ENCODE results near the gene CNTNAP4.

DNA sequence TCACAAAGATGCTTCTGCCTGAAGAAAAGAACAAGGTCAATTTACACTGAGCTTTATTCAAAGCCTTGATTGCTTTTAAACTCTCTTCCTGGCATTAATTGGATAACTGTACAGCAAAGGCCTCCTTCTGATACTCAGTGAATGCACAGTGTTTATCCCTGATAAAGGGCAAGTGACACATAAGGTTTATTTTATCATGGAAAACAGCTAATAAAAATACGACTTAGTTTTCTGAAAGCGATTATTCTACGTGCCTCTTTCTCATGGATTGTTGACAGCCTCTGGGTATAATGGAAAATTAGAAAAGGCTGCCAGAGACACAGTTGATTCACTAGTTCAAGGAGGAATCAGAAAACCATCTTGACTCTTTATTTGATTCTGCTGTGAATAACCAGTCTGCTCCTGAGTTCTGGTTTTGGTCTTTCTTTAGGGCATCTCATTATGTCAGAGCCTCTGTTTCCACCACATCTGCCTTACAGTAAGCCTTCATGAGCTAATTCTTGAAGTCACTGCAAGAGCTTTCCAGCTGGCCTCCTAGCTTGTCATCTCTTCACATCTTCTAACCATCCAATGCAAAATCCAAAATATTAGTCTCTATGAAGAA lies 212.9 kb downstream of the CNTNAP4 start:
- no peak for TF ChIP-seq POLR2A (IDR thresholded peaks at IDR 0.05)
- TF ChIP-seq, protein P1, sequence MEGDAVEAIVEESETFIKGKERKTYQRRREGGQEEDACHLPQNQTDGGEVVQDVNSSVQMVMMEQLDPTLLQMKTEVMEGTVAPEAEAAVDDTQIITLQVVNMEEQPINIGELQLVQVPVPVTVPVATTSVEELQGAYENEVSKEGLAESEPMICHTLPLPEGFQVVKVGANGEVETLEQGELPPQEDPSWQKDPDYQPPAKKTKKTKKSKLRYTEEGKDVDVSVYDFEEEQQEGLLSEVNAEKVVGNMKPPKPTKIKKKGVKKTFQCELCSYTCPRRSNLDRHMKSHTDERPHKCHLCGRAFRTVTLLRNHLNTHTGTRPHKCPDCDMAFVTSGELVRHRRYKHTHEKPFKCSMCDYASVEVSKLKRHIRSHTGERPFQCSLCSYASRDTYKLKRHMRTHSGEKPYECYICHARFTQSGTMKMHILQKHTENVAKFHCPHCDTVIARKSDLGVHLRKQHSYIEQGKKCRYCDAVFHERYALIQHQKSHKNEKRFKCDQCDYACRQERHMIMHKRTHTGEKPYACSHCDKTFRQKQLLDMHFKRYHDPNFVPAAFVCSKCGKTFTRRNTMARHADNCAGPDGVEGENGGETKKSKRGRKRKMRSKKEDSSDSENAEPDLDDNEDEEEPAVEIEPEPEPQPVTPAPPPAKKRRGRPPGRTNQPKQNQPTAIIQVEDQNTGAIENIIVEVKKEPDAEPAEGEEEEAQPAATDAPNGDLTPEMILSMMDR (IDR thresholded peaks at IDR 0.05): no peak
- TF ChIP-seq EP300 (IDR thresholded peaks at IDR 0.05; ENCODE audit: low read depth): no peak
